Tibial artery (tissue), 4 donors: ENCODE data around the gene ITLN2.

Experiments used
- DNase-seq, 2 donors: peaks; one replicate each; pipeline ENCODE4 v3.0.0-alpha.2; 2019
- H3K27ac ChIP-seq, 2 donors: fragments of 200-600 bp; sonication (generic) in 1 of 2; 1 replicate in 1 of 2; 2 replicates in 1 of 2; pipeline ENCODE4 v1.5.1; 2018 to 2019; ENCODE audit warnings: mild to moderate bottlenecking in 1 of 2
- H3K27me3 ChIP-seq, 2 donors: fragments of 200-600 bp; sonication (generic) in 1 of 2; one replicate each; pipeline versions ENCODE4 v1.5.1 to v1.6.0; 2016 to 2019
- H3K36me3 ChIP-seq, 3 donors: fragments of 200-600 bp; sonication (generic) in 2 of 3; one replicate each; pipeline ENCODE4 v1.5.1; 2016 to 2019; ENCODE audit warnings: mild to moderate bottlenecking in 2 of 3
- H3K4me1 ChIP-seq, 4 donors: fragments of 200-600 bp; sonication (generic) in 2 of 4; 1 replicate in 3 of 4; 2 replicates in 1 of 4; pipeline ENCODE4 v1.5.1; 2016 to 2019
- H3K4me3 ChIP-seq, 2 donors: fragments of 200-600 bp; sonication (generic) in 1 of 2; 1 replicate in 1 of 2; 2 replicates in 1 of 2; pipeline ENCODE4 v1.5.1; 2018 to 2019; ENCODE audit warnings: mild to moderate bottlenecking in 2 of 2
- H3K9me3 ChIP-seq, 3 donors: fragments of 200-600 bp; sonication (generic) in 1 of 3; one replicate each; pipeline ENCODE4 v1.5.1; 2016 to 2019
- intact Hi-C: fragments of 100-400 bp; cut with DNase I; formaldehyde crosslinking; loops from one replicate; pipeline ENCODE4 v1.15.0; 2023; ENCODE audit warnings: low total_unique reads
- TF ChIP-seq, protein P1 (sequence below), 2 experiments: fragments of 200-600 bp in 1 of 2; fragments of 450-650 bp in 1 of 2; IDR thresholded peaks; one replicate each; pipeline ENCODE4 v1.5.1; 2017 to 2019; ENCODE audit warnings: antibody characterized with exemption in 2 of 2, mild to moderate bottlenecking in 1 of 2, moderate library complexity in 1 of 2

The ITLN2 gene

GRCh38 chr1:160981584-160982411 lies 27.2 kb upstream of the ITLN2 start:
- H3K4me3 ChIP-seq = peak overlapping the region in 1 of 2 donors; percentile 20
- intact Hi-C loops = no loop called here
- H3K27me3 ChIP-seq = peaks cover 0 to 41% of the 10 kb centered on the region in 2 donors
- no peaks in the 10 kb centered on the region for H3K36me3 ChIP-seq
- TF ChIP-seq, protein P1, sequence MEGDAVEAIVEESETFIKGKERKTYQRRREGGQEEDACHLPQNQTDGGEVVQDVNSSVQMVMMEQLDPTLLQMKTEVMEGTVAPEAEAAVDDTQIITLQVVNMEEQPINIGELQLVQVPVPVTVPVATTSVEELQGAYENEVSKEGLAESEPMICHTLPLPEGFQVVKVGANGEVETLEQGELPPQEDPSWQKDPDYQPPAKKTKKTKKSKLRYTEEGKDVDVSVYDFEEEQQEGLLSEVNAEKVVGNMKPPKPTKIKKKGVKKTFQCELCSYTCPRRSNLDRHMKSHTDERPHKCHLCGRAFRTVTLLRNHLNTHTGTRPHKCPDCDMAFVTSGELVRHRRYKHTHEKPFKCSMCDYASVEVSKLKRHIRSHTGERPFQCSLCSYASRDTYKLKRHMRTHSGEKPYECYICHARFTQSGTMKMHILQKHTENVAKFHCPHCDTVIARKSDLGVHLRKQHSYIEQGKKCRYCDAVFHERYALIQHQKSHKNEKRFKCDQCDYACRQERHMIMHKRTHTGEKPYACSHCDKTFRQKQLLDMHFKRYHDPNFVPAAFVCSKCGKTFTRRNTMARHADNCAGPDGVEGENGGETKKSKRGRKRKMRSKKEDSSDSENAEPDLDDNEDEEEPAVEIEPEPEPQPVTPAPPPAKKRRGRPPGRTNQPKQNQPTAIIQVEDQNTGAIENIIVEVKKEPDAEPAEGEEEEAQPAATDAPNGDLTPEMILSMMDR (IDR thresholded peaks at IDR 0.05) = no peak
- H3K9me3 ChIP-seq = no peaks in the 10 kb centered on the region
- DNase-seq = no peak
- no peak overlapping the region for H3K27ac ChIP-seq
- H3K4me1 ChIP-seq = peaks cover 0 to 8% (median 0%) of the 10 kb centered on the region in 4 donors

DNA sequence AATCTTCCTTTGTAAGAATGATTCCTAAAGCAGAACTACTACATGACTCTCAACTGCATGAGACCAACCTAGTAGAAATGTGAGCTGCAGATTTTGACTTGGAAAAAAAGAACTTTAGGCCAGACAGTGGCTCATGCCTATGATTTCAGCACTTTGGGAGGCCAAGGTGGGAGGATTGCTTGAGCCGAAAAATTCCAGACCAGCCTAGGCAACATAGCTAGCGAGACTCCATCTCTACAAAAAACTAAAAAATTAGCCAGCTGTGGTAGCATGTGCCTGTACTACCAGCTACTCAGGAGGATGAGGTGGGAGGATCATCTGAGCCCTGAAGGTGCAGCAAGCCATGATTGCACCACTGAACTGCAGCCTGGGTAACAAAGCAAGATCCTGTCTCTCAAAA lies 24.7 kb upstream of the ITLN2 start:
- peaks cover 0 to 8% (median 0%) of the 10 kb centered on the region in 4 donors for H3K4me1 ChIP-seq
- DNase-seq = no peak

GRCh38 chr1:160978510-160978927 lies 23.9 kb upstream of the ITLN2 start:
- Histone ChIP-seq H3K4me1 (peaks cover 0 to 8% (median 0%) of the 10 kb centered on the region in 4 donors), H3K27me3 (peaks cover 0 to 48% of the 10 kb centered on the region in 2 donors), H3K27ac (no peak overlapping the region), H3K36me3 (no peaks in the 10 kb centered on the region), H3K4me3 (no peak overlapping the region), H3K9me3 (no peaks in the 10 kb centered on the region)
- TF ChIP-seq, protein P1 (IDR thresholded peaks at IDR 0.05) = no peak
- intact Hi-C loops = no loop called here
- no peak for DNase-seq

More for the DNA sequence above, 24.7 kb upstream of the ITLN2 start:
- peaks cover 0 to 47% of the 10 kb centered on the region in 2 donors for H3K27me3 ChIP-seq
- TF ChIP-seq, protein P1 (IDR thresholded peaks at IDR 0.05) = no peak
- no peak overlapping the region for H3K27ac ChIP-seq
- no peaks in the 10 kb centered on the region for H3K9me3 ChIP-seq
- no peaks in the 10 kb centered on the region for H3K36me3 ChIP-seq
- intact Hi-C loops = no loop called here
- H3K4me3 ChIP-seq = no peak overlapping the region

DNA sequence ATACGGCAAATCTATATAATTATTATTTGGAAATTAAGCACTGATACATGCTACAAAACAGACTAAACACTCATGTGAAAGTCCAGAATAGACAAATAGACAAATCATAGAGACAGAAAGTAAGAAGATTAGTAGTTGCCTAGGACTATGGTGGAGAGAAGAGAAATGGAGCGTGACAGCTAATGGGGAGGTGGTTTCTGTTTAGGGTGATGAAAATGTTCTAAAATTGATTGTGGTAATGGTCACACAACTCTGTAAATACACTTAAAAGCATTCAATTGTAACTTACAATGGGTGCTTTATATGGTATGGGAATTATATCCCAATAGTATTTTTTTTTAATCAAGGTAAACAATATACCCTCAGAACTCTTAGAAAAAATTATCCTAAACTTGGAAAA lies 20.4 kb upstream of the ITLN2 start:
- H3K27me3 ChIP-seq = peaks cover 0 to 23% of the 10 kb centered on the region in 2 donors
- intact Hi-C loops = no loop called here
- H3K27ac ChIP-seq = no peak overlapping the region
- no peak overlapping the region for H3K4me3 ChIP-seq
- TF ChIP-seq, protein P1 (IDR thresholded peaks at IDR 0.05) = no peak
- H3K4me1 ChIP-seq = no peaks in the 10 kb centered on the region
- no peak for DNase-seq
- H3K9me3 ChIP-seq = no peaks in the 10 kb centered on the region
- H3K36me3 ChIP-seq = no peaks in the 10 kb centered on the region

- intact Hi-C loops = no loop called here
- TF ChIP-seq, protein P1 (IDR thresholded peaks at IDR 0.05) = no peak
- Histone ChIP-seq H3K4me1 (no peaks in the 10 kb centered on the region), H3K9me3 (no peaks in the 10 kb centered on the region), H3K4me3 (no peak overlapping the region), H3K36me3 (no peaks in the 10 kb centered on the region), H3K27me3 (peaks cover 0 to 20% of the 10 kb centered on the region in 2 donors), H3K27ac (no peak overlapping the region)
- no peak for DNase-seq
Measured at GRCh38 chr1:160973491-160973890, 18.9 kb upstream of the ITLN2 start.
